GF-D8 (cell line): ENCODE results near the gene HEPACAM2.

Experiments used
- DNase-seq: peaks from one replicate; lab custom pipeline; 2025; lab: John Stamatoyannopoulos, UW

Gene HEPACAM2

GRCh38 chr7:93202594-93203250, 23.5 kb downstream of the HEPACAM2 start:
- DNase-seq, result no peak

- DNase-seq, result no peak
These were observed 27.8 kb downstream of the HEPACAM2 start for GRCh38 chr7:93198472-93198871.

DNA sequence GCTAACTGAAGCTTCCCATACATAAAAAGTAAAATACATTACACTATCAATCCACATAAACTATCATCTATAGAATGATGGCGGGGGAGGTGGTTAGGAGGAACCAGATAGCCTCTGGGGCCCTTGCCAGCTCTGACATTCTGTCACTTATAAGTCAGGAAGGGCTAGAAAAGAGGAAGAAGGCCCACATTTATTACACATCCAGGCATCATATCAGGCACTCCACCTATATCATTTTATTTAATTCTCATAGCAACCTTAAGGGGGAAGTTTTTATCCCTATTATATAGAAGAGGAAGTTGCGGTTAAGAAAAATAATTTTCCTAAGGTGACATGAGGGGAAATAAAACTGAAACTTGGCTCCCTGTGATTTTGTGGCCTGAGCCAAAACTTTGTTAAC, 29.9 kb downstream of the HEPACAM2 start:
- no peak for DNase-seq

DNA sequence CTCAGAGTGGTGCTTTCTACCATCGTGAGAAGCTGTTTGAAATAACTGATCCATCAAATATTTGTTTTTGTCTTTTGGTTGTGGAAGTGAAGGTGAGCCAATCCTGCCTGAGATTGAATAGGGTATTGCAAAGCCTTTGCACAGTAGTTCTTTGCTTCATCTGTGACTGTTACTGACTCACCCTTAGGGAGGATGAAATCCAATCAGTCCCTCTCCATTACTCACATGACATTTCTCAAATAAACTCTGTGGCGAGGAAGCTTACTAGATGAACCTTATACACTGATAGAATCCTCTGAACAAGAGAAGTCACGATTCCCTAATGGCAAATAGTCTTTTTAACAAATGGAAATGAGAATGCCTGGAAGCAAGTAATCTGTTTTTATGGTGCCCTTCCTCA, 31.9 kb downstream of the HEPACAM2 start:
- no peak for DNase-seq

GRCh38 chr7:93188870-93189634, 37.2 kb downstream of the HEPACAM2 start:
- no peak for DNase-seq

GRCh38 chr7:93185303-93186027, 40.8 kb downstream of the HEPACAM2 start:
- no peak for DNase-seq

DNA sequence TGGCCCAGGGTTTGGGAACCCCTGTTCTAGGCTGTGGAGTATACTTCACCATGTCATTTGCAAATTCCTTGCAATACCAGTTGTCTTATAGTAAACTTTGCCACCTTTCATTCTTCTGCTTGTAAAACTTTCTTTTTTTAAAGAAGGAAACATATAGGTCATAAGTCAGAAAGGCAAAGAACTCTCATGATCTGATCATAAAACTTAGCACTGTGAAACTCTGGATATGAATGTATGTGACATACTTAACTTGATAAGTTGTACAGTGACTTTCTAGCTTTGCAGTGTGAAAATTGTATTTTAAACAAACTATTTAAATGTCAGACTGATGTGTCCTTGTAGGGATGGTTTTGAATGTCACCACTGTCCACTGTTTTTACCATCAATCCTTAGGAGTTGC, 47.1 kb downstream of the HEPACAM2 start:
- DNase-seq, result no peak

DNA sequence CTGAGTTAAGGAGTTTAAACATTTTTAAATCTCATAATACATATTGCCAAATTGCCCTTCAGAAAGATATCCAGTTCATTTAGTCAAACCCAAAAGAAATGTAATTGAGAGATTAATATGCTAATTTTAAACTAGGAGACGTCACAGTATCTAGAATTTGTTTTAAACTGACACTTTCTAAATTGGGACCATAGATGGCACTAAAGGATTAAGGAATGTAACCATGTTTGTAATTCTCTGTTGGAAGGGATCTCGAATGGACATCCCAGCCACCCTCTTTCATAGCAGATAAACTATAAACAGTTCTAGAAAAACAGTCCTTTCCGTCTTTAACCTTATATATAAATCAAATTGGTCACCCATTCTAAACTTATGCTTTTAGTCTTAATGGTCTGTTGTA, 48.1 kb downstream of the HEPACAM2 start:
- no peak for DNase-seq

GRCh38 chr7:93176992-93177580, 49.2 kb downstream of the HEPACAM2 start:
- no peak for DNase-seq

- DNase-seq, result no peak
These were observed 51.0 kb downstream of the HEPACAM2 start for GRCh38 chr7:93175219-93175618.

GRCh38 chr7:93172683-93173082, 53.6 kb downstream of the HEPACAM2 start:
- no peak for DNase-seq

GRCh38 chr7:93171606-93172226, 54.6 kb downstream of the HEPACAM2 start:
- DNase-seq, result no peak

GRCh38 chr7:93165447-93165846, 60.8 kb downstream of the HEPACAM2 start:
- no peak for DNase-seq

DNA sequence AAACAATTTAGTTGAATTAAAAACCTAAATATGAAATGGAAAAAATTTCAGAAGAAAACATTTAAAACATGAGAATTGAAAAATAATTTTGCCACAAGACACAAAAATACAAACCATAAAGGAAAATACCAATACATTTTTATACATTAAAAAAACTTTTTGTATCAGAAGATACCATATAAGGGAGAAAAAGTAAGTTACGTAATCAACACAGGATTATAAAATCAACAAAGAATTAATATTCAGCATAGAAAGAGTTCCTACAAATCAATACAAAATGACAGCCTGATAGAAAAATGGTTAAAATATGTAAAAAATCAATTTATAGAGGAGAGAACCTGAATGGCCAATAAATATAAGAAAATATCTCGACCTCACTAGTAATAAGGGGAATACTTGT, 61.5 kb downstream of the HEPACAM2 start:
- no peak for DNase-seq

GRCh38 chr7:93161181-93161762, 65.0 kb downstream of the HEPACAM2 start:
- no peak for DNase-seq

- DNase-seq, result no peak
These were observed 65.9 kb downstream of the HEPACAM2 start for GRCh38 chr7:93160410-93160809.

- DNase-seq, result no peak
These were observed 66.8 kb downstream of the HEPACAM2 start for GRCh38 chr7:93159490-93159889.

- no peak for DNase-seq
These were observed 69.4 kb downstream of the HEPACAM2 start for GRCh38 chr7:93156884-93157283.

- DNase-seq, result no peak
These were observed 76.0 kb downstream of the HEPACAM2 start for GRCh38 chr7:93150200-93150835.

DNA sequence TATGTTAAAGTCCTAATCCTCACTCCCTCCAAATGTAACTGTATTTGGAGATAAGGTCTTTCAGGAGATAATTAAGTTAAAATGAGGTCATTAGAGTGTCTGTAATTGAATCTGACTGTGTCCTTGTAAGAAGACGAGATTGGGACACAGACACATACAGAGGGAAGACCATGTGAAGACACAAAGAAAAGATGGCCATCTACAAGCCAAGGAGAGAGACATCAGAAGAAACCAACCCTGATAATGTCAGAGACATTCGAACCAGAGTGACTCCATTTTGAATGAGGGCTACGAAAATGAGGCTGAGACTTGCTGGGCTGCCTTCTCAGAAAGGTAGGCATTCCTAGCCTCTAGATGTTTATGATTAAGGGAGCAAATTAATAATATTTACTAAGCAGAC, 77.5 kb downstream of the HEPACAM2 start:
- DNase-seq, result no peak

DNA sequence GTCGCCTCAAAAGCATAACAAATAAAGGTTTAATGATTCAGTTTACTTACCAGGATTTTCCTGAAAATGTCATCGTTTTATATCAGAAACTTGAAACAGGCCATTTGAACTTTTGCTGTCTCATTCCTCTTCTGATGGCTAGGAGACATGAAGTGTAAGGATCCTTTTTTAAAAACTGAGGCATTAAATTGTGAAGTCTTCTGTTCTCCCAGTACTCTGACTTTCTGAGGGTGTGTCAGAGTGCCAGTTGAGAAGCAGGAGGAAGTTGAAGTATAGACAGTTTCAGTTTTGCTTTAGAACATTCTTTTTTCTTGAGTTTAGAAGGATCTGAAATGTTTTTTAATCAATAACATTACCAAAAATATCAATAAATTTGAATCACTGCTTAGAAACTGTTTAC, 78.1 kb downstream of the HEPACAM2 start, which contains the start of gene SAMD9L:
SAMD9L (minus strand) TSS at position 242 of the 400 bp plus-strand sequence. CDS start 12,414 bp downstream, outside the sequence.
- no peak for DNase-seq
